Caco-2 (cell line): Measurements from ENCODE around the gene SIK3. TPM values are rescaled to one million over a fixed set of nuclear protein-coding genes. Genes with fewer than 3 reads are reported as not detected.
A peak's percentile ranks its signal among the peaks of the same experiment; 100 is the strongest.

ENCODE experiments used
- BruUV-seq: library from RNA; stranded (reverse); fragments of 400-500 nt; replicated peaks from 2 replicates; lab custom pipeline; 2021; lab: Mats Ljungman, UMichigan
- CTCF ChIA-PET: fragments of 300-600 bp; sonication (Branson Sonifier 250); formaldehyde crosslinking; loops from one replicate; lab custom pipeline; 2022; ENCODE audit warnings: antibody characterized with exemption; lab: Charles Lee
- POLR2A ChIA-PET: fragments of 300-600 bp; sonication (Branson Sonifier 250); formaldehyde crosslinking; loops from one replicate; lab custom pipeline; 2022; ENCODE audit warnings: antibody characterized with exemption; lab: Charles Lee
- DNase-seq, 2 experiments: peaks; one replicate each; pipeline versions ENCODE4 v3.0.0 to v3.0.0-alpha.2; 2020 to 2022
- H3K27me3 ChIP-seq: replicated peaks from 2 replicates; pipeline ENCODE4 v1.6.0; 2011; ENCODE audit warnings: low read length; ENCODE audit not compliant: control insufficient read depth, insufficient read depth
- H3K36me3 ChIP-seq: 2 replicates; pipeline ENCODE4 v1.5.1; 2011; ENCODE audit warnings: low read length; ENCODE audit not compliant: control insufficient read depth, insufficient read depth
- H3K4me1 ChIP-seq: fragments of 250-450 bp; sonication (Bioruptor Pico); 2 replicates; pipeline ENCODE4 v1.5.1; 2020; ENCODE audit warnings: mild to moderate bottlenecking
- H3K4me3 ChIP-seq: 2 replicates; pipeline ENCODE4 v1.5.1; 2011; ENCODE audit warnings: low read depth, mild to moderate bottlenecking, control low read depth, low read length
- H3K9me3 ChIP-seq: fragments of 250-450 bp; sonication (Bioruptor Pico); 2 replicates; pipeline ENCODE4 v1.5.1; 2020; ENCODE audit warnings: mild to moderate bottlenecking, moderate library complexity
- H3K27ac Mint-ChIP-seq: one replicate; pipeline ENCODE4 v1.8.0; 2022; ENCODE audit warnings: mixed read lengths; ENCODE audit not compliant: unreplicated experiment
- H3K27me3 Mint-ChIP-seq: one replicate; pipeline ENCODE4 v1.8.0; 2022; ENCODE audit warnings: mixed read lengths; ENCODE audit not compliant: insufficient read depth, unreplicated experiment
- H3K36me3 Mint-ChIP-seq: one replicate; pipeline ENCODE4 v1.8.0; 2022; ENCODE audit warnings: mild to moderate bottlenecking, mixed read lengths; ENCODE audit not compliant: insufficient read depth, unreplicated experiment
- H3K4me1 Mint-ChIP-seq: one replicate; pipeline ENCODE4 v1.8.0; 2022; ENCODE audit warnings: low read depth, mixed read lengths; ENCODE audit not compliant: unreplicated experiment
- H3K4me3 Mint-ChIP-seq: one replicate; pipeline ENCODE4 v1.8.0; 2022; ENCODE audit warnings: mild to moderate bottlenecking, moderate library complexity, mixed read lengths; ENCODE audit not compliant: unreplicated experiment
- H3K9me3 Mint-ChIP-seq: one replicate; pipeline ENCODE4 v1.8.0; 2022; ENCODE audit warnings: mixed read lengths; ENCODE audit not compliant: unreplicated experiment
- CTCF ChIP-seq, 2 experiments: fragments of 200-600 bp in 1 of 2; IDR thresholded peaks; 1 replicate in 1 of 2; 2 replicates in 1 of 2; pipeline versions ENCODE4 v1.5.1 to v1.8.0; 2011 to 2022; ENCODE audit warnings: antibody characterized with exemption in 1 of 2, control low read depth in 1 of 2, inconsistent platforms in 1 of 2, low read depth in 1 of 2, low read length in 1 of 2, mild to moderate bottlenecking in 1 of 2, moderate library complexity in 1 of 2; ENCODE audit not compliant: insufficient read depth in 1 of 2, severe bottlenecking in 1 of 2, unreplicated experiment in 1 of 2
- intact Hi-C: fragments of 100-400 bp; cut with micrococcal nuclease; formaldehyde crosslinking; loops from one replicate; pipeline ENCODE4 v1.10.0; 2022; ENCODE audit not compliant: unreplicated experiment
- total RNA-seq: library from RNA; stranded (reverse); gene quantifications from 2 replicates; pipeline ENCODE4 v1.2.3, GENCODE V29; 2022

Gene SIK3
- total RNA-seq, 1 experiment from 2014 or later = 65.7 TPM

GRCh38 chr11:117071344-117071787 lies 26.9 kb downstream of the SIK3 start:
- Mint-ChIP-seq H3K9me3 (no peaks in the 10 kb centered on the region), H3K4me1 (peaks cover 48% of the 10 kb centered on the region), H3K36me3 (peaks cover 2% of the 10 kb centered on the region), H3K4me3 (peak overlapping the region; percentile 6), H3K27me3 (no peaks in the 10 kb centered on the region), H3K27ac (peak overlapping the region; percentile 24)
- no peak for TF ChIP-seq CTCF (IDR thresholded peaks at IDR 0.05; ENCODE audit: insufficient read depth in 1 of 2, low read depth in 1 of 2, low read length in 1 of 2, severe bottlenecking in 1 of 2, unreplicated experiment in 1 of 2)
- Histone ChIP-seq H3K4me1 (peaks cover 61% of the 10 kb centered on the region), H3K9me3 (no peaks in the 10 kb centered on the region), H3K27me3 (no peaks in the 10 kb centered on the region), H3K36me3 (no peaks in the 10 kb centered on the region; the same call in 1 of the 2 replicates), H3K4me3 (no peak overlapping the region)
- CTCF ChIA-PET = interaction anchor here (0.5 to 0.9 kb wide), 2 partner anchors 23 to 27 kb away, joined by 3 read pairs; partner anchors contain the start of gene SIK3
- intact Hi-C loops = no loop called here
- no peak for DNase-seq
- POLR2A ChIA-PET = no interaction called here
- no TSS peak for BruUV-seq

- ChIA-PET POLR2A (interaction anchor here (0.6 to 1.5 kb wide), 3 partner anchors 29 to 1986 kb away, joined by 3 to 6 read pairs (median 5); no protein-coding TSS in a partner anchor), CTCF (interaction anchor here (0.5 to 0.7 kb wide), 2 partner anchors 29 to 35 kb away, joined by 3 read pairs; no protein-coding TSS in a partner anchor)
- DNase-seq = no peak
- Histone ChIP-seq H3K9me3 (no peaks in the 10 kb centered on the region), H3K4me1 (peaks cover 59% of the 10 kb centered on the region), H3K4me3 (no peak overlapping the region), H3K36me3 (no peaks in the 10 kb centered on the region; the same call in 1 of the 2 replicates), H3K27me3 (no peaks in the 10 kb centered on the region)
- Mint-ChIP-seq H3K9me3 (no peaks in the 10 kb centered on the region), H3K36me3 (peaks cover 7% of the 10 kb centered on the region), H3K4me1 (peaks cover 42% of the 10 kb centered on the region), H3K27ac (no peak overlapping the region), H3K4me3 (no peak overlapping the region), H3K27me3 (no peaks in the 10 kb centered on the region)
- no TSS peak for BruUV-seq
- TF ChIP-seq CTCF (IDR thresholded peaks at IDR 0.05; ENCODE audit: insufficient read depth in 1 of 2, low read depth in 1 of 2, low read length in 1 of 2, severe bottlenecking in 1 of 2, unreplicated experiment in 1 of 2) = no peak
- intact Hi-C loops = no loop called here
Observed at GRCh38 chr11:117070016-117070415, 28.2 kb downstream of the SIK3 start.

- intact Hi-C loops = no loop called here
- ChIA-PET POLR2A (no interaction called here), CTCF (no interaction called here)
- Histone ChIP-seq H3K36me3 (no peaks in the 10 kb centered on the region; the same call in 1 of the 2 replicates), H3K4me3 (no peak overlapping the region), H3K4me1 (peaks cover 50% of the 10 kb centered on the region), H3K9me3 (no peaks in the 10 kb centered on the region), H3K27me3 (no peaks in the 10 kb centered on the region)
- Mint-ChIP-seq H3K4me3 (no peak overlapping the region), H3K27ac (no peak overlapping the region), H3K27me3 (no peaks in the 10 kb centered on the region), H3K4me1 (peaks cover 41% of the 10 kb centered on the region), H3K9me3 (no peaks in the 10 kb centered on the region), H3K36me3 (peaks cover 7% of the 10 kb centered on the region)
- BruUV-seq = no TSS peak
- TF ChIP-seq CTCF (IDR thresholded peaks at IDR 0.05; ENCODE audit: insufficient read depth in 1 of 2, low read depth in 1 of 2, low read length in 1 of 2, severe bottlenecking in 1 of 2, unreplicated experiment in 1 of 2) = no peak
- DNase-seq = no peak
Observed at GRCh38 chr11:117068303-117068860, 29.8 kb downstream of the SIK3 start.
